ENCODE measurements around the gene HEMK1.

GRCh38 chr3:50557106-50557505 lies 12.2 kb upstream of the HEMK1 start:
- TF ChIP-seq REST (IDR thresholded peaks at IDR 0.05) (no peak), CTCF (IDR thresholded peaks at IDR 0.05; ENCODE audit: low read depth, low read length, missing input control) (no peak), TAF1 (conservative IDR thresholded peaks at IDR 0.05) (no peak), ATF3 (IDR thresholded peaks at IDR 0.05) (no peak), SP1 (IDR thresholded peaks at IDR 0.05) (no peak), RXRA (IDR thresholded peaks at IDR 0.05) (no peak), JUND (IDR thresholded peaks at IDR 0.05) (no peak), GABPA (IDR thresholded peaks at IDR 0.05 in 1 of 2, conservative IDR thresholded peaks at IDR 0.05 in 1 of 2) (no peak), FOXA1 (IDR thresholded peaks at IDR 0.05) (no peak), RAD21 (IDR thresholded peaks at IDR 0.05) (no peak), YY1 (IDR thresholded peaks at IDR 0.05) (no peak)
- TF ChIP-seq, protein P1, sequence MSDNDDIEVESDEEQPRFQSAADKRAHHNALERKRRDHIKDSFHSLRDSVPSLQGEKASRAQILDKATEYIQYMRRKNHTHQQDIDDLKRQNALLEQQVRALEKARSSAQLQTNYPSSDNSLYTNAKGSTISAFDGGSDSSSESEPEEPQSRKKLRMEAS (IDR thresholded peaks at IDR 0.05), result no peak
- TF ChIP-seq, protein P2, sequence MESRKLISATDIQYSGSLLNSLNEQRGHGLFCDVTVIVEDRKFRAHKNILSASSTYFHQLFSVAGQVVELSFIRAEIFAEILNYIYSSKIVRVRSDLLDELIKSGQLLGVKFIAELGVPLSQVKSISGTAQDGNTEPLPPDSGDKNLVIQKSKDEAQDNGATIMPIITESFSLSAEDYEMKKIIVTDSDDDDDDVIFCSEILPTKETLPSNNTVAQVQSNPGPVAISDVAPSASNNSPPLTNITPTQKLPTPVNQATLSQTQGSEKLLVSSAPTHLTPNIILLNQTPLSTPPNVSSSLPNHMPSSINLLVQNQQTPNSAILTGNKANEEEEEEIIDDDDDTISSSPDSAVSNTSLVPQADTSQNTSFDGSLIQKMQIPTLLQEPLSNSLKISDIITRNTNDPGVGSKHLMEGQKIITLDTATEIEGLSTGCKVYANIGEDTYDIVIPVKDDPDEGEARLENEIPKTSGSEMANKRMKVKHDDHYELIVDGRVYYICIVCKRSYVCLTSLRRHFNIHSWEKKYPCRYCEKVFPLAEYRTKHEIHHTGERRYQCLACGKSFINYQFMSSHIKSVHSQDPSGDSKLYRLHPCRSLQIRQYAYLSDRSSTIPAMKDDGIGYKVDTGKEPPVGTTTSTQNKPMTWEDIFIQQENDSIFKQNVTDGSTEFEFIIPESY (IDR thresholded peaks at IDR 0.05), result no peak

Data from liver (tissue), 3 donors.